H1 (cell line): ENCODE measurements around the gene LMX1A. TPM values are rescaled to one million over a fixed set of nuclear protein-coding genes. Genes with fewer than 3 reads are reported as not detected.

Source experiments
- CTCF ChIA-PET: fragments of 300-600 bp; sonication (Branson Sonifier 250); formaldehyde crosslinking; loops from one replicate; lab custom pipeline; 2021; ENCODE audit not compliant: partially characterized antibody; lab: Charles Lee
- POLR2A ChIA-PET: fragments of 300-600 bp; sonication (Branson Sonifier 250); formaldehyde crosslinking; loops from one replicate; lab custom pipeline; 2021; ENCODE audit warnings: inconsistent platforms; ENCODE audit not compliant: partially characterized antibody; lab: Charles Lee
- DNase-seq, 2 experiments: peaks; one replicate each; pipeline versions ENCODE4 v3.0.0 to v3.0.0-alpha.2; 2010 to 2022; ENCODE audit warnings: low spot score in 2 of 2, low read depth in 1 of 2, mixed read lengths in 1 of 2
- FAIRE-seq: peaks from 2 replicates; lab custom pipeline; 2011; peaks lifted over from hg19 to GRCh38; lab: Jason Lieb, UNC
- H2AFZ ChIP-seq: 2 replicates; pipeline ENCODE4 v1.8.1; 2012; ENCODE audit warnings: low read length, inconsistent platforms
- H2AK5ac ChIP-seq: 2 replicates; pipeline ENCODE4 v1.6.1; 2013; ENCODE audit warnings: low read depth, low read length
- H2BK120ac ChIP-seq: replicated peaks from 2 replicates; pipeline ENCODE3; 2013; ENCODE audit warnings: low read depth, low read length, inconsistent platforms
- H2BK12ac ChIP-seq: 2 replicates; pipeline ENCODE4 v1.6.1; 2013; ENCODE audit warnings: low read depth, low read length
- H2BK15ac ChIP-seq: 2 replicates; pipeline ENCODE4 v1.6.1; 2013; ENCODE audit warnings: low read length
- H2BK20ac ChIP-seq: 2 replicates; pipeline ENCODE4 v1.6.1; 2013; ENCODE audit warnings: low read length
- H2BK5ac ChIP-seq: 2 replicates; pipeline ENCODE4 v1.6.1; 2013; ENCODE audit warnings: low read depth, low read length
- H3K14ac ChIP-seq: 2 replicates; pipeline ENCODE4 v1.6.1; 2013; ENCODE audit warnings: inconsistent platforms; ENCODE audit not compliant: insufficient read length
- H3K18ac ChIP-seq: 2 replicates; pipeline ENCODE4 v1.6.1; 2013; ENCODE audit warnings: low read length; ENCODE audit errors: extremely low read depth
- H3K23ac ChIP-seq: 2 replicates; pipeline ENCODE4 v1.6.1; 2013; ENCODE audit warnings: inconsistent platforms; ENCODE audit not compliant: insufficient read length
- H3K23me2 ChIP-seq: 2 replicates; pipeline ENCODE4 v1.6.1; 2013; ENCODE audit warnings: low read depth, low read length
- H3K27ac ChIP-seq: 2 replicates; pipeline ENCODE4 v1.6.1; 2011; ENCODE audit warnings: low read depth, low read length, inconsistent platforms
- H3K27me3 ChIP-seq, 4 experiments: replicated peaks in 1 of 4; 1 replicate in 1 of 4; 2 replicates in 3 of 4; pipeline versions ENCODE4 v1.6.1 to v1.8.1; 2011 to 2013; ENCODE audit warnings: low read length in 3 of 4, mild to moderate bottlenecking in 3 of 4, inconsistent platforms in 2 of 4, mixed read lengths in 2 of 4, moderate library complexity in 1 of 4; ENCODE audit not compliant: control insufficient read depth in 3 of 4, insufficient read depth in 3 of 4; ENCODE audit errors: extremely low read depth in 1 of 4
- H3K36me3 ChIP-seq, 4 experiments: 2 replicates each; pipeline versions ENCODE4 v1.6.1 to v1.8.1; 2011 to 2013; ENCODE audit warnings: mild to moderate bottlenecking in 4 of 4, low read length in 3 of 4, moderate library complexity in 2 of 4, control low read depth in 1 of 4, inconsistent platforms in 1 of 4; ENCODE audit not compliant: insufficient read depth in 4 of 4, control insufficient read depth in 2 of 4
- H3K4ac ChIP-seq: replicated peaks from 2 replicates; pipeline ENCODE3; 2013; ENCODE audit warnings: low read length, low read depth, mixed read lengths, inconsistent platforms; ENCODE audit not compliant: insufficient read length
- H3K4me1 ChIP-seq, 4 experiments: replicated peaks in 1 of 4; 1 replicate in 1 of 4; 2 replicates in 3 of 4; pipeline versions ENCODE4 v1.6.1 to v1.8.1; 2011 to 2013; ENCODE audit warnings: low read length in 3 of 4, inconsistent platforms in 2 of 4, mixed read lengths in 1 of 4; ENCODE audit not compliant: insufficient read depth in 4 of 4, control insufficient read depth in 3 of 4
- H3K4me2 ChIP-seq, 2 experiments: 2 replicates each; pipeline versions ENCODE4 v1.6.1 to v1.8.1; 2011 to 2013; ENCODE audit warnings: low read depth in 2 of 2, low read length in 2 of 2, control low read depth in 1 of 2, inconsistent platforms in 1 of 2, mild to moderate bottlenecking in 1 of 2; ENCODE audit not compliant: insufficient read depth in 1 of 2
- H3K4me3 ChIP-seq, 4 experiments: fragments of 200-600, 300-600 bp in 1 of 4; sonication (generic), shearing (Covaris generic), sonication (Bioruptor Twin) in 1 of 4; 2 replicates each; pipeline versions ENCODE4 v1.5.1 to v1.8.1; 2011 to 2016; ENCODE audit warnings: low read length in 4 of 4, low read depth in 3 of 4, control low read depth in 2 of 4, inconsistent platforms in 2 of 4, mild to moderate bottlenecking in 2 of 4, mixed read lengths in 1 of 4, moderate library complexity in 1 of 4; ENCODE audit not compliant: insufficient read depth in 2 of 4; ENCODE audit errors: extremely low read depth in 1 of 4
- H3K56ac ChIP-seq: replicated peaks from 2 replicates; pipeline ENCODE3; 2013; ENCODE audit warnings: low read depth, mild to moderate bottlenecking, mixed read lengths, low read length, inconsistent platforms; ENCODE audit not compliant: insufficient read length
- H3K79me1 ChIP-seq: 2 replicates; pipeline ENCODE4 v1.6.1; 2013; ENCODE audit warnings: low read depth, low read length, control low read depth
- H3K79me2 ChIP-seq, 2 experiments: 2 replicates each; pipeline versions ENCODE4 v1.6.1 to v1.8.1; 2012 to 2013; ENCODE audit warnings: low read length in 2 of 2, mild to moderate bottlenecking in 2 of 2, inconsistent platforms in 1 of 2; ENCODE audit not compliant: insufficient read depth in 2 of 2, control insufficient read depth in 1 of 2
- H3K9ac ChIP-seq, 4 experiments: replicated peaks in 1 of 4; 1 replicate in 1 of 4; 2 replicates in 3 of 4; pipeline versions ENCODE4 v1.6.1 to v1.8.1; 2011 to 2013; ENCODE audit warnings: low read depth in 3 of 4, low read length in 3 of 4, control low read depth in 2 of 4, mild to moderate bottlenecking in 2 of 4, moderate library complexity in 2 of 4, inconsistent platforms in 1 of 4; ENCODE audit errors: extremely low read depth in 1 of 4
- H3K9me3 ChIP-seq, 2 experiments: 2 replicates each; pipeline versions ENCODE4 v1.6.1 to v1.8.1; 2012 to 2013; ENCODE audit warnings: mild to moderate bottlenecking in 2 of 2, moderate library complexity in 2 of 2, control low read depth in 1 of 2, inconsistent platforms in 1 of 2, low read depth in 1 of 2, low read length in 1 of 2, mixed read lengths in 1 of 2; ENCODE audit not compliant: insufficient read depth in 2 of 2
- H4K20me1 ChIP-seq, 2 experiments: replicated peaks in 1 of 2; 2 replicates each; pipeline versions ENCODE3 to v1.8.1; 2011 to 2013; ENCODE audit warnings: inconsistent platforms in 2 of 2, low read length in 2 of 2, mild to moderate bottlenecking in 1 of 2; ENCODE audit not compliant: insufficient read depth in 2 of 2, control insufficient read depth in 1 of 2
- H4K5ac ChIP-seq: 2 replicates; pipeline ENCODE4 v1.6.1; 2013; ENCODE audit warnings: low read length, low read depth, mixed read lengths, inconsistent platforms; ENCODE audit not compliant: insufficient read length
- H4K8ac ChIP-seq: 2 replicates; pipeline ENCODE4 v1.8.0; 2013; ENCODE audit warnings: mild to moderate bottlenecking, moderate library complexity, low read length, inconsistent platforms; ENCODE audit not compliant: insufficient read depth; ENCODE audit errors: extremely low read depth
- H4K91ac ChIP-seq: replicated peaks from 2 replicates; pipeline ENCODE3; 2013; ENCODE audit warnings: low read length, mixed read lengths, inconsistent platforms; ENCODE audit not compliant: insufficient read length
- BCL11A ChIP-seq, 2 experiments: IDR thresholded peaks; one replicate each; pipeline ENCODE4 v1.6.1; 2011; ENCODE audit warnings: low read depth in 2 of 2, low read length in 2 of 2, mild to moderate bottlenecking in 2 of 2
- CREB1 ChIP-seq: IDR thresholded peaks from 2 replicates; pipeline ENCODE4 v1.6.1; 2012; ENCODE audit warnings: inconsistent platforms
- NRF1 ChIP-seq: IDR thresholded peaks from 2 replicates; pipeline ENCODE4 v1.6.1; 2011; ENCODE audit warnings: mild to moderate bottlenecking, low read depth, low read length, improper control_type of control experiment
- SAP30 ChIP-seq: fragments of 300-600 bp; sonication (generic); IDR thresholded peaks from 2 replicates; pipeline ENCODE4 v1.7.1; 2012; ENCODE audit warnings: low read length, moderate library complexity, mild to moderate bottlenecking, inconsistent platforms; ENCODE audit not compliant: insufficient read depth, insufficient replicate concordance
- SIRT6 ChIP-seq: IDR thresholded peaks from one replicate; pipeline ENCODE4 v1.7.1; 2012; ENCODE audit warnings: low read length, inconsistent platforms
- WGBS, 2 experiments: shearing (Covaris generic) in 1 of 2; methylation state at CpG; one replicate each; pipeline versions ENCODE4 v1.1.6 to v1.1.7; 2013 to 2015; ENCODE audit warnings: low lambda C conversion rate in 2 of 2, mixed read lengths in 2 of 2, inconsistent platforms in 1 of 2, low coverage in 1 of 2, missing lambda C conversion rate in 1 of 2; ENCODE audit not compliant: insufficient replicate concordance in 2 of 2, insufficient coverage in 1 of 2, insufficient read length in 1 of 2; ENCODE audit errors: extremely low coverage in 1 of 2, missing lambda C conversion rate in 1 of 2; 5-methylcytosine and 5-hydroxymethylcytosine counted together
- polyA plus RNA-seq, 7 experiments: library from polyadenylated mRNA; depleted of rRNA in 3 of 7; stranded (reverse) in 5 of 7; unstranded in 2 of 7; fragments of >200 nt in 5 of 7; fragments of 200-250 nt in 2 of 7; gene quantifications; 1 replicate in 5 of 7; 2 replicates in 1 of 7; 4 replicates in 1 of 7; pipeline versions ENCODE4 v1.2.1 to v1.2.3, GENCODE V29; 2011 to 2013; ENCODE audit warnings: missing spikeins in 2 of 7, mixed read lengths in 2 of 7
- total RNA-seq: library from RNA; stranded (reverse); fragmentation: NEBNext Ultra II Directional; extraction: Animal tissue kit (Norgen Biotek cat#: 25700); gene quantifications from 2 replicates; pipeline ENCODE4 v1.2.1, GENCODE V29; 2021

Gene LMX1A
- total and polyA plus RNA-seq, 2 of the 8 experiments (the other 6 are each of a cell fraction or from before 2014, with no cell fraction given): not detected

GRCh38 chr1:165289556-165289955 is 67.0 kb downstream of the LMX1A start:
- WGBS, 2 experiments: 96% methylated on average over 3 of the region's 3 CpGs; no CpG with 5 or more reads in 1 of the 2 experiments
- Histone ChIP-seq H3K27ac (no peak overlapping the region), H3K36me3 (no peaks in the 10 kb centered on the region; a peak in 2 of 8 replicates), H3K23me2 (no peaks in the 10 kb centered on the region), H2AK5ac (no peak overlapping the region), H2BK120ac (no peak overlapping the region), H3K18ac (no peak overlapping the region), H2BK15ac (no peak overlapping the region), H3K4ac (no peak overlapping the region), H3K56ac (no peak overlapping the region), H3K79me1 (no peaks in the 10 kb centered on the region), H4K8ac (no peak overlapping the region), H2BK5ac (no peak overlapping the region), H3K4me3 (no peak overlapping the region), H4K5ac (no peak overlapping the region), H4K91ac (no peak overlapping the region), H3K27me3 (no peaks in the 10 kb centered on the region; a peak in 1 of 7 replicates), H2BK20ac (no peak overlapping the region), H2AFZ (no peak overlapping the region), H3K79me2 (no peaks in the 10 kb centered on the region), H2BK12ac (no peak overlapping the region), H3K23ac (no peak overlapping the region), H4K20me1 (no peaks in the 10 kb centered on the region), H3K4me2 (no peak overlapping the region), H3K14ac (no peak overlapping the region), H3K4me1 (peaks cover 0 to 3% (median 2%) of the 10 kb centered on the region in 4 experiments; a peak in 4 of 7 replicates), H3K9me3 (peaks cover 6% of the 10 kb centered on the region in 2 experiments; a peak in 1 of 4 replicates), H3K9ac (no peak overlapping the region)
- CTCF ChIA-PET: interaction anchor here (1.0 to 8.9 kb wide), 13 partner anchors 8 to 172 kb away, joined by 3 to 51 read pairs (median 4); no protein-coding TSS in a partner anchor
- DNase-seq (no peak), FAIRE-seq (no peak)
- POLR2A ChIA-PET: no interaction called here
- TF ChIP-seq CREB1 (no peak), NRF1 (no peak), BCL11A (IDR thresholded peaks at IDR 0.05; ENCODE audit: low read depth in 2 of 2, low read length in 2 of 2) (no peak), SIRT6 (no peak), SAP30 (no peak)
